Measurements from ENCODE around the gene CYP46A1.

CYP46A1 gene

DNA sequence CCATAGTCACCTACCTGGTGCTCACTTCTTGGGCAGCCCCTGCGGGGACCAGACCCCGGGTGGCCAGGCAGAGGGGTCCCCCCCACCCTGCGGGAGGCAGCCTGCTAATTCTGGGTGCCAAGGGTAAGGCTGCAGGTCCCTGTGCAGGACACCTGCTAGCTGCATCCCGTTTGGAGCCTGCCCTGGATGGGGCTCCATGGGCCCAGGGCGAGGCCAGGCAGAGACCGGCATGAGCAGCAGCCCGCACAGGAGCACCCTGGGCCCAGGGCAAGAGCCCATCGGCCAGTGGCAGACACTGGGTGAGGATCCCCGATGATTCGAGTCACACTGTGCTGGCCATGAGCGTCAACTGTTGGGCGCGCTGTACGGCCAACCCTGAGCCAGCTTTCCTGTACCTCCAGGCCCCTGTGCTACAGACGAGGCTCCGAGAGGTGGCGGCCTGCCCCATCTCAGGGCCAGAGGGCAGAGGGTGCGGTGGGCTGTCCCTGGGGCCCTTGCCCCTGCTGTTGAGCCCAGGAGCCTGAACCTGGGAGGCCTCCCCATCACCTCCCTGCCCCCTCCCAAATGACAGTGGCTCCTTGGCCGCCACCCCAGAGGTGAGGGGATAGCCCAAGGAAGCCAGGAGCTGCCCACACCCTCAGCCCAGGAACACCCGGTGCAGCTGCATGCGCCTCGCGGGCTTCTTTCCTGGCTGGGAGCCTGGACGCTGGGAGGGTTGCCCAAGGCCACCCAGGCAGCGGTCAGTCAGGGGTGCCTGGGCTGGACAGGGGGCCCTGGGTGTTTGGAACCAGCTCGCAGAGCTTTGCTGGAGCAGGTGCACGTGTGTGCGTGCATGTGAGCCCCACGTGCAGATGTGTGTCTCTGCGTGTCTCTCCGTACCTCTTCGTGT is 47.7 kb downstream of the CYP46A1 start:
- no peak for DNase-seq (ENCODE audit: insufficient read length, low spot score)
- no peak for FAIRE-seq
- TF ChIP-seq CTCF (IDR thresholded peaks at IDR 0.05; ENCODE audit: insufficient read depth, missing control alignments) = no peak

DNA sequence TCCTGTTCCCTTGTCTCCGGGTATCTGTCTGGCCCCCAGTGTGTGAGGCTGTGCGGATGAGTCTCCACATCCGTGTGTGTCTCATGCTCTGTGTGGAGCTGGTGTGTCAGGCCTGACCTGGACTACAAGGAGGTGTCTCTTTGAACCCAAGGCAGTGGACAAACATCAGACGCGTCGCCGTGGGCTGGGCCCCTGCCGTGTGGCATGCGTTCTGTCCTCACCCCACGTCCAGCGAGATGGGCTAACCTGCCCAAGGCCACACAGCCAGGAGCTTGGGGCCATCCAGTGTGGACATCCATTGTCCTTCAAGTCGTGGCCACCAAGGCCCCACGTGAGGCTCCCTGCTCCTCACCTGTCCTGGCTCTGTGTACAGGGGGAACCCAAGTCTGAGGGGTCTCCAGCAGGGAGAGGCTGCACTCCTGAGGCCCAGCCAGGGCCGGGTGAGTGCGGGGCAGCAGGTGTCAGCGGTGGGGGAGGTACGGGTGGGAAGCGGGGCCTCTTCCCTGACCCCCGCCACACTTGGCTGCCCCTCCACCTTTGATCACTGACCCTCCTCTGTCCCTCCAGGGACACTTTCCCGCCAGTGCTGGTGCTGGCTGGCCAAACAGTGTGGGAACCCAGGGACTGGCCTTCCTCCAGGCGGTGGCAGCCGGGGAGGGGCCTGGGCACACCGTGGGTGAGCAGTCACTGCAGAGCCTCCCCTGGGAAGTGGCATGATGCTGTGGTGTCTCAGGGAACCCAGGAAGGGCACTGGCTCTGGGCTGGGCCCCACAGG is 48.5 kb downstream of the CYP46A1 start:
- no peak for FAIRE-seq
- TF ChIP-seq CTCF (IDR thresholded peaks at IDR 0.05; ENCODE audit: insufficient read depth, missing control alignments) = no peak
- no peak for DNase-seq (ENCODE audit: insufficient read length, low spot score)

DNA sequence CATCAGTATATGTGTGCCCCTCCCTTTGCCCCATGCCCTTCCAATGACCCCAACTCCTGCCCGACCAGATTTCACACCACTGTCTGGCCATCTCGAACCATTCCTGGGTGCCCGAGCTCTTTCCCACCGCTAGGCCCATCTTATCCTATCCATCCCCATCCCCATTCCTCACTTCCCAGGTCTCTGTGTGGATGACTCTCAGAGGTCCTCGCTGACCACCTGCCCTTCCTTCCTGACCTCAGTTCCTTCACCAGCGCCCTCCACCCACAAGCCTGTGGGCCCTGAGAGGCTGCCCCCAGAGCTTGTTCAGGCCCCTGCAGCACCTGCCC is 49.1 kb downstream of the CYP46A1 start:
- FAIRE-seq (no peak), DNase-seq (ENCODE audit: insufficient read length, low spot score) (no peak)

GRCh38 chr14:99733540-99734405 is 49.7 kb downstream of the CYP46A1 start:
- no peak for TF ChIP-seq CTCF (IDR thresholded peaks at IDR 0.05; ENCODE audit: insufficient read depth, missing control alignments)

More for the DNA sequence above, 49.1 kb downstream of the CYP46A1 start:
- no peak for TF ChIP-seq CTCF (IDR thresholded peaks at IDR 0.05; ENCODE audit: insufficient read depth, missing control alignments)

GRCh38 chr14:99734406-99735051 is 50.4 kb downstream of the CYP46A1 start:
- FAIRE-seq (no peak), DNase-seq (ENCODE audit: insufficient read length, low spot score) (no peak)
- TF ChIP-seq CTCF (IDR thresholded peaks at IDR 0.05; ENCODE audit: insufficient read depth, missing control alignments) = no peak

More at GRCh38 chr14:99733540-99734405, 49.7 kb downstream of the CYP46A1 start:
- FAIRE-seq (no peak), DNase-seq (ENCODE audit: insufficient read length, low spot score) (no peak)

All from D721Med (cell line).